Activated CD8-positive, alpha-beta T cell treated with anti-CD3 and anti-CD28 coated beads for 36 hours (primary cell): ENCODE data around the gene DNAJC4. TPM values are rescaled to one million over a fixed set of nuclear protein-coding genes. Genes with fewer than 3 reads are reported as not detected.

Experiments used
- ATAC-seq: fragments of 200-7000 bp; cut with Tn5 transposase; one replicate; pipeline ENCODE4 v1.10.0; 2021; ENCODE audit warnings: mild to moderate bottlenecking, moderate library complexity
- CTCF ChIA-PET: fragments of 350-600 bp; sonication (Branson Sonifier 250); formaldehyde crosslinking; loops from one replicate; lab custom pipeline; 2021; ENCODE audit warnings: antibody characterized with exemption; lab: Charles Lee
- POLR2A ChIA-PET: fragments of 350-600 bp; sonication (Branson Sonifier 250); formaldehyde crosslinking; loops from one replicate; lab custom pipeline; 2021; ENCODE audit warnings: antibody characterized with exemption; lab: Charles Lee
- DNase-seq: peaks from one replicate; pipeline ENCODE4 v3.0.0-alpha.2; 2020
- H3K27ac Mint-ChIP-seq: one replicate; pipeline ENCODE4 v1.8.0; 2021; ENCODE audit warnings: mild to moderate bottlenecking, mixed read lengths
- H3K27me3 Mint-ChIP-seq: one replicate; pipeline ENCODE4 v1.8.0; 2021; ENCODE audit warnings: mixed read lengths
- H3K36me3 Mint-ChIP-seq: one replicate; pipeline ENCODE4 v1.8.0; 2021; ENCODE audit warnings: low read depth, mixed read lengths
- H3K4me1 Mint-ChIP-seq: one replicate; pipeline ENCODE4 v1.8.0; 2021; ENCODE audit warnings: low read depth, mixed read lengths
- H3K4me3 Mint-ChIP-seq: one replicate; pipeline ENCODE4 v1.8.0; 2021; ENCODE audit warnings: mild to moderate bottlenecking, moderate library complexity, mixed read lengths
- H3K9me3 Mint-ChIP-seq: one replicate; pipeline ENCODE4 v1.8.0; 2021; ENCODE audit warnings: mixed read lengths
- CTCF ChIP-seq: fragments of 200-600 bp; IDR thresholded peaks from one replicate; pipeline ENCODE4 v1.8.0; 2022; ENCODE audit warnings: antibody characterized with exemption, mild to moderate bottlenecking
- intact Hi-C: fragments of 100-400 bp; cut with micrococcal nuclease; formaldehyde crosslinking; loops from one replicate; pipeline ENCODE4 v1.10.0; 2022
- total RNA-seq, 2 experiments: library from RNA; stranded (reverse); gene quantifications; one replicate each; pipeline ENCODE4 v1.2.3, GENCODE V29; 2021

Gene DNAJC4
- total RNA-seq, 2 experiments from 2014 or later, result 25.8 to 26.1 TPM

GRCh38 chr11:64230985-64231365 lies 627 bp downstream of the DNAJC4 start:
- ChIA-PET CTCF (interaction anchor here (1.1 to 1.5 kb wide), 4 partner anchors 26 to 73 kb away, joined by 3 to 5 read pairs (median 4); no protein-coding TSS in a partner anchor), POLR2A (interaction anchor here (1.0 to 4.6 kb wide), 6 partner anchors 9 to 44 kb away, joined by 3 to 39 read pairs (median 4); partner anchors contain the start of gene FERMT3)
- Mint-ChIP-seq H3K4me1 (peaks cover 34% of the 10 kb centered on the region), H3K27ac (peak overlapping the region; percentile 83), H3K27me3 (no peaks in the 10 kb centered on the region), H3K36me3 (peaks cover 13% of the 10 kb centered on the region), H3K9me3 (no peaks in the 10 kb centered on the region), H3K4me3 (peak overlapping the region; percentile 81)
- no peak for TF ChIP-seq CTCF
- no peak for ATAC-seq
- no peak for DNase-seq
- intact Hi-C loops, result no loop called here

- Mint-ChIP-seq H3K9me3 (no peaks in the 10 kb centered on the region), H3K4me3 (peak overlapping the region; percentile 81), H3K27me3 (no peaks in the 10 kb centered on the region), H3K36me3 (peaks cover 13% of the 10 kb centered on the region), H3K4me1 (peaks cover 34% of the 10 kb centered on the region), H3K27ac (no peak overlapping the region)
- no peak for DNase-seq
- no peak for TF ChIP-seq CTCF
- POLR2A ChIA-PET, result interaction anchor here (0.8 to 4.6 kb wide), 9 partner anchors 8 to 85 kb away, joined by 3 to 39 read pairs (median 4); partner anchors contain the start of gene FERMT3
- intact Hi-C loops, result no loop called here
- no peak for ATAC-seq
- CTCF ChIA-PET, result interaction anchor here (0.9 to 1.5 kb wide), 3 partner anchors 15 to 40 kb away, joined by 3 to 5 read pairs (median 3); no protein-coding TSS in a partner anchor
Measured at GRCh38 chr11:64231546-64231945, 1.2 kb downstream of the DNAJC4 start.

- peak overlapping the region; percentile 81 for H3K4me3 Mint-ChIP-seq
- intact Hi-C loops, result no loop called here
- no peak for ATAC-seq
- peaks cover 31% of the 10 kb centered on the region for H3K4me1 Mint-ChIP-seq
- CTCF ChIA-PET, result interaction anchor here (0.9 to 1.6 kb wide), 3 partner anchors 16 to 72 kb away, joined by 3 to 9 read pairs (median 4); no protein-coding TSS in a partner anchor
- POLR2A ChIA-PET, result interaction anchor here (0.8 to 4.6 kb wide), 11 partner anchors 7 to 84 kb away, joined by 3 to 39 read pairs (median 5); partner anchors contain the start of gene FERMT3
- H3K36me3 Mint-ChIP-seq, result peaks cover 14% of the 10 kb centered on the region
- TF ChIP-seq CTCF, result no peak
- peak overlapping the region; percentile 11 for H3K27ac Mint-ChIP-seq
- H3K27me3 Mint-ChIP-seq, result no peaks in the 10 kb centered on the region
- no peak for DNase-seq
- no peaks in the 10 kb centered on the region for H3K9me3 Mint-ChIP-seq
Measured at GRCh38 chr11:64232182-64232966, 2.0 kb downstream of the DNAJC4 start.

- peaks cover 32% of the 10 kb centered on the region for H3K4me1 Mint-ChIP-seq
- no peak for DNase-seq
- no peak overlapping the region for H3K27ac Mint-ChIP-seq
- H3K4me3 Mint-ChIP-seq, result no peak overlapping the region
- ChIA-PET CTCF (interaction anchor here (0.9 to 1.6 kb wide), 3 partner anchors 27 to 71 kb away, joined by 3 to 9 read pairs (median 4); no protein-coding TSS in a partner anchor), POLR2A (interaction anchor here (1.0 to 4.6 kb wide), 5 partner anchors 9 to 37 kb away, joined by 5 to 39 read pairs (median 6); partner anchors contain the start of gene FERMT3)
- no peaks in the 10 kb centered on the region for H3K27me3 Mint-ChIP-seq
- intact Hi-C loops, result no loop called here
- no peaks in the 10 kb centered on the region for H3K9me3 Mint-ChIP-seq
- no peak for ATAC-seq
- H3K36me3 Mint-ChIP-seq, result peaks cover 17% of the 10 kb centered on the region
- no peak for TF ChIP-seq CTCF
Measured at GRCh38 chr11:64232967-64233315, 2.6 kb downstream of the DNAJC4 start.
